ENCODE data around the gene ATP8B3.

Gene ATP8B3

DNA sequence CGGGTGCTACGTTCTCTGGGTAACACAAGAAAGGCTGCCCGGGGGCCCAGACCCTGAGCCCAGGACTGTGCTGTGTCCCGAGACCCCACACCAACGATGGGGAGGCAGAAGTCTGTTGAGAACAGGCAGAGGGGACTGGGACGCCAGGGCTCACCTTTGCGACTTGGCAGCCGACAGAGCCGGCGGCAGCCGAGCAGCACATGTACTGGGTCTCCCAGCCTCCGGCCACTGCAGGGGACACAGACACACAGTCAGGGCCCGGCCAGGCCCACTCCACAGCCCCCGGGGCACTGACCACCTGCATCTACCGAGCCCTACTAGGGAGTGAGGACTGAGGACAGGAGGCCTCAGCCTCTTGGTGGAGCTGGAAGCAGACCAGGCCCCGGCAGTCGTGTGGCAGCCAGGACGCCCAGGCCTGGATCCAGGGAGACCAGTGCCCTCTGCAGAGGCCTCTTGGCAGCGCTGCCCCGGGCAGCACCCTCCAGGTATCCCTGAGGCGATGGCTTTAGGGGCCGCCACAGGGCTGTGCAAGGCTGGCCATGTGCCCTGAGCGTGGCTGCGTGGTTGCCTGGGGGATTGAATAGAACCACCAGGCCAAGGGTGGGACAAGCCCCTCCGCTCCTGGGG is 5.6 kb upstream of the ATP8B3 start:
- TF ChIP-seq EP300 (IDR thresholded peaks at IDR 0.05; ENCODE audit: borderline replicate concordance) (no peak), CEBPB (IDR thresholded peaks at IDR 0.05) (no peak), ZBTB7A (IDR thresholded peaks at IDR 0.05; ENCODE audit: low read depth) (no peak), FOXM1 (IDR thresholded peaks at IDR 0.05; ENCODE audit: borderline replicate concordance, low read depth) (no peak), TAF1 (IDR thresholded peaks at IDR 0.05; ENCODE audit: low read depth) (no peak), TCF12 (IDR thresholded peaks at IDR 0.05; ENCODE audit: low read depth) (no peak), TEAD4 (IDR thresholded peaks at IDR 0.05) (no peak), EGR1 (IDR thresholded peaks at IDR 0.05) (no peak), NFIC (IDR thresholded peaks at IDR 0.05) (no peak), YY1 (IDR thresholded peaks at IDR 0.05; ENCODE audit: low read depth) (no peak)
- TF ChIP-seq, protein P1, sequence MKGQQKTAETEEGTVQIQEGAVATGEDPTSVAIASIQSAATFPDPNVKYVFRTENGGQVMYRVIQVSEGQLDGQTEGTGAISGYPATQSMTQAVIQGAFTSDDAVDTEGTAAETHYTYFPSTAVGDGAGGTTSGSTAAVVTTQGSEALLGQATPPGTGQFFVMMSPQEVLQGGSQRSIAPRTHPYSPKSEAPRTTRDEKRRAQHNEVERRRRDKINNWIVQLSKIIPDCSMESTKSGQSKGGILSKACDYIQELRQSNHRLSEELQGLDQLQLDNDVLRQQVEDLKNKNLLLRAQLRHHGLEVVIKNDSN (IDR thresholded peaks at IDR 0.05): no peak
- TF ChIP-seq, protein P2, sequence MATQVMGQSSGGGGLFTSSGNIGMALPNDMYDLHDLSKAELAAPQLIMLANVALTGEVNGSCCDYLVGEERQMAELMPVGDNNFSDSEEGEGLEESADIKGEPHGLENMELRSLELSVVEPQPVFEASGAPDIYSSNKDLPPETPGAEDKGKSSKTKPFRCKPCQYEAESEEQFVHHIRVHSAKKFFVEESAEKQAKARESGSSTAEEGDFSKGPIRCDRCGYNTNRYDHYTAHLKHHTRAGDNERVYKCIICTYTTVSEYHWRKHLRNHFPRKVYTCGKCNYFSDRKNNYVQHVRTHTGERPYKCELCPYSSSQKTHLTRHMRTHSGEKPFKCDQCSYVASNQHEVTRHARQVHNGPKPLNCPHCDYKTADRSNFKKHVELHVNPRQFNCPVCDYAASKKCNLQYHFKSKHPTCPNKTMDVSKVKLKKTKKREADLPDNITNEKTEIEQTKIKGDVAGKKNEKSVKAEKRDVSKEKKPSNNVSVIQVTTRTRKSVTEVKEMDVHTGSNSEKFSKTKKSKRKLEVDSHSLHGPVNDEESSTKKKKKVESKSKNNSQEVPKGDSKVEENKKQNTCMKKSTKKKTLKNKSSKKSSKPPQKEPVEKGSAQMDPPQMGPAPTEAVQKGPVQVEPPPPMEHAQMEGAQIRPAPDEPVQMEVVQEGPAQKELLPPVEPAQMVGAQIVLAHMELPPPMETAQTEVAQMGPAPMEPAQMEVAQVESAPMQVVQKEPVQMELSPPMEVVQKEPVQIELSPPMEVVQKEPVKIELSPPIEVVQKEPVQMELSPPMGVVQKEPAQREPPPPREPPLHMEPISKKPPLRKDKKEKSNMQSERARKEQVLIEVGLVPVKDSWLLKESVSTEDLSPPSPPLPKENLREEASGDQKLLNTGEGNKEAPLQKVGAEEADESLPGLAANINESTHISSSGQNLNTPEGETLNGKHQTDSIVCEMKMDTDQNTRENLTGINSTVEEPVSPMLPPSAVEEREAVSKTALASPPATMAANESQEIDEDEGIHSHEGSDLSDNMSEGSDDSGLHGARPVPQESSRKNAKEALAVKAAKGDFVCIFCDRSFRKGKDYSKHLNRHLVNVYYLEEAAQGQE (IDR thresholded peaks at IDR 0.05; ENCODE audit: low read depth): no peak
- TF ChIP-seq, protein P3, sequence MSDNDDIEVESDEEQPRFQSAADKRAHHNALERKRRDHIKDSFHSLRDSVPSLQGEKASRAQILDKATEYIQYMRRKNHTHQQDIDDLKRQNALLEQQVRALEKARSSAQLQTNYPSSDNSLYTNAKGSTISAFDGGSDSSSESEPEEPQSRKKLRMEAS (IDR thresholded peaks at IDR 0.05): no peak

DNA sequence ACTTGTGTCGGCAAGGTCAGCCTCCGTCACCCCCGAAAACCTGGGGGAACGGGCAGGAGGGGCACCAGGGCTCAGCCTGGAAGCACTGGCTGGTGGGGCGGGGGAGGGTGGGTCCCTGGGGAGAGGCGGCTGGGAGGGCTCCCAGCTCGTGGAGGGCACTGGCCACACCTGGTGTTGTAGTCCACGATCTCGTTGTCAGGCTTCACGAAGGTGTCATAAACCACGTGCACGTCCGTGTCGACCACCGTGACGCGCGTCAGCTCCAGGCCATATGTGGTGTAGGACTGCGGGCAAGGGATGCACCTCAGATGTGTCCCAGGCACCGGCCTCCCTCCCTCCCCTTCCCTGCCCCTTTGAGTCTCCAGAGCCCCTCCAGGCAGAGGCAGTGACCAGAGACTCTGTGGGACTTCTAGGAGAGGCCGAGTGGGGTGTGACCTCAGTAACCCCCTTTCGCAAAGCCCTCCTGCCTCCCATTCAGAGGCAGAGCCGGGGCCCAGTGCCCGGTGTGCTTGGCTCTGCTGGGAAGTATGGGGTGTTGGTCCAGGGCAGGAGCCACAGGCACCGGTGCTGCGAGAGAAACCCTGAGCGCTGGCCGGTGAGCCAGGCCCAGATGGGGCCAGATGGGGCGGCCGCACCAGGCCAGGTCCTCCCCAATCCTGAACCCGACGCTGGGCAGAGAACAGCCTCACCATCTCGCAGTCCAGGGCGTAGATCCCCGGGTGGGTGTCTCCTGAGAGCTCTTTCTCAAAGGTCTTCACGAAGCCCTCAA is 4.6 kb upstream of the ATP8B3 start:
- TF ChIP-seq TCF12 (IDR thresholded peaks at IDR 0.05; ENCODE audit: low read depth) (no peak), NFIC (IDR thresholded peaks at IDR 0.05) (no peak), ZBTB7A (IDR thresholded peaks at IDR 0.05; ENCODE audit: low read depth) (no peak), CEBPB (IDR thresholded peaks at IDR 0.05) (no peak)
- TF ChIP-seq, protein P1 (IDR thresholded peaks at IDR 0.05): no peak

DNA sequence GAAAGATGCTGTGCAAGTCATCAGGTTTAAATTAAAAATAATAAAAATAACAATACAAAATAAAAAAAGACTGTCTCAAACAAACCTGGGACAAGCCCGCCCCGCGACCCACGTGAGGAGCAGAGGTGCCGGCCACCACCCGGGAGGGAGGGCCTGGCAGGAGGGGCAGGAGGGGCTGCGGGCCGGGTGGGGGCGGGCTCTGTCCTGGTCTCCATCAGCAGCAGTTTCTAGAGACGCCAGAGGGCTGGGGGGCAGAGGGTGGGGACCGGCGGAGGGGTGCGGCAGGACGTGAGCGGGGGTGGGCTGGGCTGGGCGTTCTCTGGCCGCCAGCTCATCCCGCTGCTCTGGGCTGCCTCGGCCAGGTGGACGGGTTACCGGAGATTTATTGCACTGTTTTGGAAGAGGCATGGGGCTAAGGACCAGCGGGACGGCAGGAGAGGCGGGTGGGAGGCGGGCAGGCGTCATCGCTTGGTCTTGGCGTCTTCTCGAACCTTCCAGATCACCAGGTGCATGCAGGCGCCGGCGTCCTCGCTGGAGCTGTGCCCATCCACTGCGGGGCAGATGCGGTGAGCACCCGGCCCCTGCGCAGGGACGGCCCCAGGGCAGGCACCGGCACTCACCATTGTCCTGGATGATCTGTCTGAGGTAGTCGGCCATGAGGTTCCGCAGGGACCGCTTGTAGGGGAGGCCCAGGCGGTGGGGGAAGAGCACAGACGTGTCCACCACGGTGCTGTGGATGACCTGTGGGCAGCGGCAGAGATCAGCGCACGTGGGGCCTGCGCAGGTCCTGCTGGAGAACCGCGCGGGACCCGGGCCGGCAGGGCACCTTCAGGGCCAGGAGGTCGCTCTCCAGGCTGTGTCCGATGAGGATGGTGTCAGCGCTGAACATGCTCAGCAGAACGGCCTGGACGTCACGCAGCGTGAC is 3.8 kb upstream of the ATP8B3 start:
- no peak for TF ChIP-seq EGR1 (IDR thresholded peaks at IDR 0.05)
- TF ChIP-seq FOXM1 (IDR thresholded peaks at IDR 0.05; ENCODE audit: borderline replicate concordance, low read depth): no peak
- no peak for TF ChIP-seq CREB1 (IDR thresholded peaks at IDR 0.05; ENCODE audit: low read depth)
- no peak for TF ChIP-seq CEBPB (IDR thresholded peaks at IDR 0.05)

DNA sequence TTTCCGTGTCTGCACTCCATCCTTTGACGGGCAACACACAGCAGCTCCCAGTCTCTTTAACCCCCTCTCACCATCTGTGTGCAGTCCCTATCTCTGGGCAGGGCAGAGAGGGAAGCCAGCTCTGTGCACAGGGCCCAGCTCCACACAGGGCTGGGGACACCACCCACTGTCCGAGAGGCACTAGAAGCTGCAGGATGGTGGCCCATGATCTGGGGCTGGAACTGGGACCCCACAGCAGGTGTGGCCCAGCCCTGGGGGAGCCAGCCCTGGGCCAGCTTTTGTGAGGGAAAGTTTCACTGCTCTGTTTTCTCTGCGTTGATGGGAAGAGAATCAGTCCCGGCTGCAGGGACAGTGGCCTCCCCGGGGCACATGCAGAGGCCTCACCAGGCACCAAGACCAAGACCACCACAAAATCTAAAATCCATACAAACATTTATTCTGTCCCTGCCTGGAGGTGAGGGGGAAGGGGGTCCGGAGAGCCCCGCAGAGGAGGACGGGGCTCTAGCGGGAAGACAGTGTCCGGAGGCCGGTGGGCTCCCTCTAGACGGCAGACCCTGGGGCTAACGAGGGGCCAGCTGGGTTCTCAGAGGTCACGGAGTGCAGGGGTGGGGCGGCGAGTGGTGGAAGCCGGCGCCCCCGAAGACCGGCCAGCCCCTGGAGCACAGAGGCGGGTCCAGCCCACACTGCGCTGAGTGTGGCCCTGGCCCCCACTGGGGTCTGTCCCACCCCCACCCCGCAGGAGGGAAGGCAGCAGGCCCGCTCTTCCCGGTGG is 2.9 kb upstream of the ATP8B3 start:
- no peak for TF ChIP-seq ZBTB7A (IDR thresholded peaks at IDR 0.05; ENCODE audit: low read depth)
- TF ChIP-seq CREB1 (IDR thresholded peaks at IDR 0.05; ENCODE audit: low read depth): no peak
- TF ChIP-seq TEAD4 (IDR thresholded peaks at IDR 0.05): no peak
- TF ChIP-seq TCF12 (IDR thresholded peaks at IDR 0.05; ENCODE audit: low read depth): no peak
- TF ChIP-seq CEBPB (IDR thresholded peaks at IDR 0.05): no peak
- no peak for TF ChIP-seq RAD21 (IDR thresholded peaks at IDR 0.05; ENCODE audit: low read depth)
- TF ChIP-seq, protein P1 (IDR thresholded peaks at IDR 0.05): no peak
- no peak for TF ChIP-seq EP300 (IDR thresholded peaks at IDR 0.05; ENCODE audit: borderline replicate concordance)
- TF ChIP-seq, protein P3 (IDR thresholded peaks at IDR 0.05): no peak
- TF ChIP-seq, protein P2 (IDR thresholded peaks at IDR 0.05; ENCODE audit: low read depth): no peak
- TF ChIP-seq NFIC (IDR thresholded peaks at IDR 0.05): no peak
- no peak for TF ChIP-seq TAF1 (IDR thresholded peaks at IDR 0.05; ENCODE audit: low read depth)
- TF ChIP-seq YY1 (IDR thresholded peaks at IDR 0.05; ENCODE audit: low read depth): no peak
- TF ChIP-seq EGR1 (IDR thresholded peaks at IDR 0.05): no peak
- no peak for TF ChIP-seq FOXM1 (IDR thresholded peaks at IDR 0.05; ENCODE audit: borderline replicate concordance, low read depth)

Measured in Ishikawa (cell line).